Stomach (tissue), 4 donors: Measurements from ENCODE around the gene MRM1.

Experiments
- EP300 ChIP-seq: sonication (generic); formaldehyde crosslinking; IDR thresholded peaks from one replicate; pipeline ENCODE4 v1.6.1; 2017; ENCODE audit warnings: antibody characterized with exemption
- POLR2A ChIP-seq, 4 donors: fragments of 450-650 bp; IDR thresholded peaks; one replicate each; pipeline ENCODE4 v1.6.1; 2016; ENCODE audit warnings: antibody characterized with exemption in 4 of 4, control low read depth in 2 of 4, mild to moderate bottlenecking in 1 of 4, moderate library complexity in 1 of 4
- POLR2AphosphoS5 ChIP-seq, 3 donors: sonication (generic); formaldehyde crosslinking; IDR thresholded peaks; one replicate each; pipeline ENCODE4 v1.6.1; 2016; ENCODE audit warnings: antibody characterized with exemption in 3 of 3
- TF ChIP-seq, protein P1 (sequence below), 7 experiments: fragments of 450-650 bp in 4 of 7; fragments of 200-600 bp in 3 of 7; sonication (generic) in 3 of 7; IDR thresholded peaks; one replicate each; pipeline ENCODE4 v1.5.1; 2016 to 2019; ENCODE audit warnings: antibody characterized with exemption in 7 of 7, control low read depth in 2 of 7, mild to moderate bottlenecking in 1 of 7

DNA sequence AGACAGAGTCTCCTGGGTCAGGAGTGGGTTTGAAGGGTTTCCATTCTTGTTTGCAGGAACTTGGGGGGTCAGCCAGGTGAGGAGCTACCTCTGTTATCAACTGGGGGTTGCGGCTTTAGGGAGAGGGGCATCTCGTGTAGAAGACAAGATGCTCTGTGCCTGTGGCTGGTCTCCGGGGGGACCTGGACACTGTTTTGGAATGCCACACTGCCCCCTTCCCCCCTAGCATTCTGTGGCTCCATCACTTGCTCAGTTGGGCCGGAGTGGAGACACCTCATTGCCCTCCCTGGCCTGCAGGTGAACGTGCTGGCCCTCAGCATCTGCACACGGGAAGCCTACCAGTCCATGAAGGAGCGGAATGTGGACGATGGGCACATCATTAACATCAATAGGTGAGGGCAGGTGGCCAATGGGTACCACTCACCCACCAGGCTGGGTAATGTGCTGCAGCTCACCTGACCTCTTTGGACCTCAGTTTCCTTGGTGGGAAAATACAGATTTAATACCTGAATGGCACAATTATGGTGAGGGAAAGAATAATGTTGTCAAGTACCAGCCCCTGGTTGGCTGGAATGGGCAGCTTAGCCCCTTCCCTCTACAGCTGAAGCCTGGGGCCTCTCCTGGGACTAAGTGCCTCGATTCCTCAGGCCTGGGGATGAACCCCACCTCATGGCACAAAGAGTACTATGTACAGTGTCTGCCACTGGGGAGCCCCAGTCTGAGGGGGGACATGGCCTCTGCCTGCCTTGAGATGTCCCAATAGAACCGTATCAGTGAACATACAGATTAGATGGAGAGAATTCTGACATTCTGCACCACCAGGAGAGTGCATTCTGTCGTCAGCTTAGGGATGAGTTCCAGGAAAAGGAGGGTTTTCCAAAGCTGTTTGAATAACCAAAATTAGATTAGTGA lies 3.3 kb upstream of the MRM1 start:
- TF ChIP-seq POLR2AphosphoS5 (IDR thresholded peaks at IDR 0.05) (no peak), POLR2A (IDR thresholded peaks at IDR 0.05) (no peak), EP300 (no peak)
- TF ChIP-seq, protein P1, sequence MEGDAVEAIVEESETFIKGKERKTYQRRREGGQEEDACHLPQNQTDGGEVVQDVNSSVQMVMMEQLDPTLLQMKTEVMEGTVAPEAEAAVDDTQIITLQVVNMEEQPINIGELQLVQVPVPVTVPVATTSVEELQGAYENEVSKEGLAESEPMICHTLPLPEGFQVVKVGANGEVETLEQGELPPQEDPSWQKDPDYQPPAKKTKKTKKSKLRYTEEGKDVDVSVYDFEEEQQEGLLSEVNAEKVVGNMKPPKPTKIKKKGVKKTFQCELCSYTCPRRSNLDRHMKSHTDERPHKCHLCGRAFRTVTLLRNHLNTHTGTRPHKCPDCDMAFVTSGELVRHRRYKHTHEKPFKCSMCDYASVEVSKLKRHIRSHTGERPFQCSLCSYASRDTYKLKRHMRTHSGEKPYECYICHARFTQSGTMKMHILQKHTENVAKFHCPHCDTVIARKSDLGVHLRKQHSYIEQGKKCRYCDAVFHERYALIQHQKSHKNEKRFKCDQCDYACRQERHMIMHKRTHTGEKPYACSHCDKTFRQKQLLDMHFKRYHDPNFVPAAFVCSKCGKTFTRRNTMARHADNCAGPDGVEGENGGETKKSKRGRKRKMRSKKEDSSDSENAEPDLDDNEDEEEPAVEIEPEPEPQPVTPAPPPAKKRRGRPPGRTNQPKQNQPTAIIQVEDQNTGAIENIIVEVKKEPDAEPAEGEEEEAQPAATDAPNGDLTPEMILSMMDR (IDR thresholded peaks at IDR 0.05), result no peak
